ENCODE results near the gene NR1D2. TPM values are rescaled to one million over a fixed set of nuclear protein-coding genes. Genes with fewer than 3 reads are reported as not detected.
A peak's percentile ranks its signal among the peaks of the same experiment; 100 is the strongest.
"Not testable (repeated sequence)": the region's sequence is repeated elsewhere in the genome, so short reads cannot be mapped to it uniquely, and the experiment has no call there.

NR1D2 gene
- total RNA-seq = 10 to 100 TPM; 26.2 to 43.8 (median 37.4) TPM

DNA sequence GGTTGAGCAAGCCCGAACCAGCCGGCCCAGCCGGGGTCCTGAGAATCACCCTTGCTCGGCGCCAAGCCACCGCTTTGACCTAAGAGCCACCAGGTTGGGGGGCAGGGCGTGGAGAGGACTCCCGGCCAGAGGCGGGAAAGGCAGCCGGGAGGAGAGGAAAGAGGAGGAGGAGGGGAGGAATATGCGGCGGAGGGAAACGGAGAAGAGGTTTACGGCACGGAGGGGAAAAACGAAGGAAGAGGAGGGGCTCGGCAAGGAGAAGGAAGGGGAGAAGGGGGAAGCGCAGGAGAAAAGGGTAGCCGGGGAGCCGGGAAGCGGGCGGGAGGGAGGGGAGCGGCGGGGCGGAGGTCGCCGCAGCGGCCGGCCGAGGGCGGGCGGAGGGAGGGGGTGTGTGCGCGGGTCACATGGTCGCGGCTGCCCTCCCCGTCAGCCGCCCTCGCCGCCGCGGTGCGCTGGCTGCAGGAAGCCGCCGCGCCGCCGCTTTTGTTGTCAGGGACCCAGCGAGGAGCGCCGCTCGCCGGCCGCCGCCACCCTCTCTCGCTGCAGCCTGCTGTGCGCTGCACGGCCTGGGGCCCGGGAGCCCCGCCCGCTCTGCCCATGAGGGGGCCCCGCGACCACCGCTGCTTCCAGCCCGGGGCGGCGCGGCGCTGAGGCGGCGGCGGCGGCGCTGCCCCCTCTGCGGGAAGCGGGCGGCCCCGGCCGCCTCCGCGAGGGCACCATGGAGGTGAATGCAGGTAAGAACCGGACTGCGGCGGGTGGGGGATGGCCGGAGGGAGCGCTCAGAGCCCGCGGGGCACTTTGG, at the start of gene NR1D2:
Gene NR1D2 (plus strand): TSS at position 426 of the 802 bp plus-strand sequence. CDS start 293 bp downstream, at position 719.
- intact Hi-C loops (cut with DNase I; ENCODE audit: low total_unique reads) = no loop called here
- Histone ChIP-seq H3K4me1 (peaks cover 0 to 17% of the 10 kb centered on the region in 2 donors), H3K36me3 (no peaks in the 10 kb centered on the region), H3K27me3 (no peaks in the 10 kb centered on the region), H3K4me3 (peak within 1 kb of the TSS; percentile 67 to 93 (median 90)), H3K9me3 (no peaks in the 10 kb centered on the region), H3K27ac (peak within 1 kb of the TSS; percentile 99 to 100)
- DNase-seq (ENCODE audit: low spot score in 2 of 2) = peak; percentile 70 to 81
- TF ChIP-seq POLR2A (IDR thresholded peaks at IDR 0.05) (no peak), POLR2AphosphoS5 (IDR thresholded peaks at IDR 0.05) (peak; percentile 41 to 78 (median 57))
- TF ChIP-seq, protein P1, sequence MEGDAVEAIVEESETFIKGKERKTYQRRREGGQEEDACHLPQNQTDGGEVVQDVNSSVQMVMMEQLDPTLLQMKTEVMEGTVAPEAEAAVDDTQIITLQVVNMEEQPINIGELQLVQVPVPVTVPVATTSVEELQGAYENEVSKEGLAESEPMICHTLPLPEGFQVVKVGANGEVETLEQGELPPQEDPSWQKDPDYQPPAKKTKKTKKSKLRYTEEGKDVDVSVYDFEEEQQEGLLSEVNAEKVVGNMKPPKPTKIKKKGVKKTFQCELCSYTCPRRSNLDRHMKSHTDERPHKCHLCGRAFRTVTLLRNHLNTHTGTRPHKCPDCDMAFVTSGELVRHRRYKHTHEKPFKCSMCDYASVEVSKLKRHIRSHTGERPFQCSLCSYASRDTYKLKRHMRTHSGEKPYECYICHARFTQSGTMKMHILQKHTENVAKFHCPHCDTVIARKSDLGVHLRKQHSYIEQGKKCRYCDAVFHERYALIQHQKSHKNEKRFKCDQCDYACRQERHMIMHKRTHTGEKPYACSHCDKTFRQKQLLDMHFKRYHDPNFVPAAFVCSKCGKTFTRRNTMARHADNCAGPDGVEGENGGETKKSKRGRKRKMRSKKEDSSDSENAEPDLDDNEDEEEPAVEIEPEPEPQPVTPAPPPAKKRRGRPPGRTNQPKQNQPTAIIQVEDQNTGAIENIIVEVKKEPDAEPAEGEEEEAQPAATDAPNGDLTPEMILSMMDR (IDR thresholded peaks at IDR 0.05) = peak in 1 of 3 donors; percentile 22

DNA sequence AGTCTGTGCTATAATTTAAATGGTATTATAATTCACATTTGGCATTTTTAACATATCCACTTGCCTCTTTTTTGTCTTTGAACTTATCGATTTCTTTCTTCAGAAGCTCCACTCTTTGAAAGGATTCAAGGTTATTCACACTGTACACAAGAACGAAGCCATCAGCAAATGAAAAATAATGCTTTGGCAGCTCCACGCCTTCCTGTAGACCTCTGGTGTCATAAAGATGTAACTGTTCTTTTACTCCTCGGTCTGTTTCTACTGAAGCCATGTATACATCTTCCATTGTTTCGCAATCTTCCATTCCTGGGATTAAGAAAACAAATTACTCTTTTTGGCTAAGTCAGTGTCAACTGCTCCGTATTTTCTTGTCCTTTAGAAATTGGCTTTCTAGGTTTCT, 44.3 kb upstream of the NR1D2 start:
- Histone ChIP-seq H3K4me3 (no peak overlapping the region), H3K27me3 (no peaks in the 10 kb centered on the region), H3K9me3 (no peaks in the 10 kb centered on the region), H3K27ac (no peak overlapping the region), H3K36me3 (no peaks in the 10 kb centered on the region), H3K4me1 (no peaks in the 10 kb centered on the region)
- intact Hi-C loops (cut with DNase I; ENCODE audit: low total_unique reads) = no loop called here
- TF ChIP-seq POLR2A (IDR thresholded peaks at IDR 0.05) (no peak), POLR2AphosphoS5 (IDR thresholded peaks at IDR 0.05) (no peak)
- TF ChIP-seq, protein P1 (IDR thresholded peaks at IDR 0.05) = no peak
- no peak for DNase-seq (ENCODE audit: low spot score in 2 of 2)

DNA sequence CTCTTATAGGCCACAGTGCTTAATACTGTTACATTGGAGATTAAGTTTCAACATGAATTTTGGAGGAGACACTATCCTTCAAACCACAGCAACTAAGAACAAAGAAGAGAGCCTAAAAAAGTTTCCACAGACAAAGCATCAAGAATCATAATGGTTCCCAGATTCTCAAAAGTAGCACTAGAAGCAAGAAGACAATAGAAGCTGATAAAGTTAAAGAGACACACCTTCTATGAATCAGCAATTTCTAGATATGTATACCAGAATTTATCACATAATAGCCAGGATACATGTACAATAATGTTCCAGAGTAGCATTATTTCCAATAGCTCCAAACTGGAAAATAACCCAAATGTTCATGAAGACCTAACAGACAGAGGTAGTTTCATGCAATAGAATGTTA, 40.5 kb upstream of the NR1D2 start:
- no peak overlapping the region for H3K27ac ChIP-seq
- no peak overlapping the region for H3K4me3 ChIP-seq
- H3K9me3 ChIP-seq = no peaks in the 10 kb centered on the region
- TF ChIP-seq POLR2A (IDR thresholded peaks at IDR 0.05) (no peak), POLR2AphosphoS5 (IDR thresholded peaks at IDR 0.05) (no peak)
- TF ChIP-seq, protein P1 (IDR thresholded peaks at IDR 0.05) = no peak
- H3K27me3 ChIP-seq = no peaks in the 10 kb centered on the region
- H3K36me3 ChIP-seq = no peaks in the 10 kb centered on the region
- no peak for DNase-seq (ENCODE audit: low spot score in 2 of 2)
- intact Hi-C loops (cut with DNase I; ENCODE audit: low total_unique reads) = no loop called here
- no peaks in the 10 kb centered on the region for H3K4me1 ChIP-seq

DNA sequence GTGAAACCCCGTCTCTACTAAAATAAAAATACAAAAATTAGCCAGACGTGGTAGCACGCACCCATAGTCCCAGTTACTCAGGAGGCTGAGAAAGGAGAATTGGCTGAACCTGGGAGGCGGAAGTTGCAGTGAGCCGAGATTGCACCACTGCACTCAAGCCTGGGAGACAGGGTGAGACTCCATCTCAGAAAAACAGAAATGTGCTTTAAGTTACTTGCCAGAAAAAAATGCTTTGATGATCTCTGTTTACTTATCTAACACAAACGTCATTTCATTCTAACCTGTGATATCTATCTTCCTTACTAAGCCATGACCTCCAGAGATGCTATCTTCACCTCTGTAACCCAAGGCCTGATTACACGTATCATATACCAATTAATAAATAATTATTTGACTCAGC, 35.7 kb upstream of the NR1D2 start:
- Histone ChIP-seq H3K4me3 (no peak overlapping the region), H3K36me3 (no peaks in the 10 kb centered on the region), H3K4me1 (no peaks in the 10 kb centered on the region), H3K27ac (no peak overlapping the region), H3K27me3 (no peaks in the 10 kb centered on the region), H3K9me3 (no peaks in the 10 kb centered on the region)
- no peak for DNase-seq (ENCODE audit: low spot score in 2 of 2)
- intact Hi-C loops (cut with DNase I; ENCODE audit: low total_unique reads) = no loop called here
- no peak for TF ChIP-seq POLR2AphosphoS5 (IDR thresholded peaks at IDR 0.05)
- TF ChIP-seq, protein P1 (IDR thresholded peaks at IDR 0.05) = no peak
- TF ChIP-seq POLR2A (IDR thresholded peaks at IDR 0.05) = no peak

DNA sequence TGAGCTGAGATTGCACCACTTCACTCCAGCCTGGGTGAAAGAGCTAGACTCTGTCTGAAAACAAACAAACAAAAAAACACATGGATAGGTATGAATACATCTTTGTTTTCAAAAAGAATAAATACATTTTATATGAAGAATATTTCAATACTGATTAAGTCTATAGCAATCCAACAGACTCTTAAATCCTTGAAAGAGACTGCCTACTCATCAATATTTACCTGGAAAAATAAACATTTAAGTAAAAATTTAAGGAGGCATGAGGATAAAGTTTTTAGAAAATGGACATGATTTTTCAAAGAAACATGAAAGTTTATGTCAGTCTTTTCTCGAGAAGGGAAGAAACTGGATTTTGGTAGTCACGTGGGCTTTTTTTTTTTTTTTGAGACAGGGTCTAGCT, 33.7 kb upstream of the NR1D2 start:
- TF ChIP-seq POLR2A (IDR thresholded peaks at IDR 0.05) = no peak
- TF ChIP-seq, protein P1 (IDR thresholded peaks at IDR 0.05) = no peak
- no peak for DNase-seq (ENCODE audit: low spot score in 2 of 2)
- Histone ChIP-seq H3K4me3 (no peak overlapping the region), H3K9me3 (no peaks in the 10 kb centered on the region), H3K27me3 (no peaks in the 10 kb centered on the region), H3K27ac (no peak overlapping the region), H3K36me3 (no peaks in the 10 kb centered on the region), H3K4me1 (peaks cover 0 to 4% of the 10 kb centered on the region in 2 donors)
- intact Hi-C loops (cut with DNase I; ENCODE audit: low total_unique reads) = no loop called here

DNA sequence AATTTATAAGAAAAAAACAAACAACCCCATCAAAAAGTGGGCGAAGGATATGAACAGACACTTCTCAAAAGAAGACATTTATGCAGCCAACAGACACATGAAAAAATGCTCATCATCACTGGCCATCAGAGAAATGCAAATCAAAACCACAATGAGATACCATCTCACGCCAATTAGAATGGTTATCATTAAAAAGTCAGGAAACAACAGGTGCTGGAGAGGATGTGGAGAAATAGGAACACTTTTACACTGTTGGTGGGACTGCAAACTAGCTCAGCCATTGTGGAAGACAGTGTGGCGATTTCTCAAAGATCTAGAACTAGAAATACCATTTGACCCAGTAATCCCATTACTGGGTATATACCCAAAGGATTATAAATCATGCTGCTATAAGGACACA, 32.8 kb upstream of the NR1D2 start:
- DNase-seq (ENCODE audit: low spot score in 2 of 2); H3K27ac ChIP-seq; intact Hi-C loops (cut with DNase I; ENCODE audit: low total_unique reads); H3K4me1 ChIP-seq; H3K9me3 ChIP-seq; H3K4me3 ChIP-seq; H3K36me3 ChIP-seq; H3K27me3 ChIP-seq: not testable (repeated sequence)

All from breast epithelium (tissue), 4 donors.